GM19351 (cell line): ENCODE measurements around the gene LIMS2.

Experiments
- ATAC-seq: cut with Tn5 transposase; IDR thresholded peaks from one replicate; pipeline ENCODE4 v1.9.1; 2021; ENCODE audit warnings: mild to moderate bottlenecking, moderate library complexity; ENCODE audit not compliant: unreplicated experiment

Gene LIMS2

DNA sequence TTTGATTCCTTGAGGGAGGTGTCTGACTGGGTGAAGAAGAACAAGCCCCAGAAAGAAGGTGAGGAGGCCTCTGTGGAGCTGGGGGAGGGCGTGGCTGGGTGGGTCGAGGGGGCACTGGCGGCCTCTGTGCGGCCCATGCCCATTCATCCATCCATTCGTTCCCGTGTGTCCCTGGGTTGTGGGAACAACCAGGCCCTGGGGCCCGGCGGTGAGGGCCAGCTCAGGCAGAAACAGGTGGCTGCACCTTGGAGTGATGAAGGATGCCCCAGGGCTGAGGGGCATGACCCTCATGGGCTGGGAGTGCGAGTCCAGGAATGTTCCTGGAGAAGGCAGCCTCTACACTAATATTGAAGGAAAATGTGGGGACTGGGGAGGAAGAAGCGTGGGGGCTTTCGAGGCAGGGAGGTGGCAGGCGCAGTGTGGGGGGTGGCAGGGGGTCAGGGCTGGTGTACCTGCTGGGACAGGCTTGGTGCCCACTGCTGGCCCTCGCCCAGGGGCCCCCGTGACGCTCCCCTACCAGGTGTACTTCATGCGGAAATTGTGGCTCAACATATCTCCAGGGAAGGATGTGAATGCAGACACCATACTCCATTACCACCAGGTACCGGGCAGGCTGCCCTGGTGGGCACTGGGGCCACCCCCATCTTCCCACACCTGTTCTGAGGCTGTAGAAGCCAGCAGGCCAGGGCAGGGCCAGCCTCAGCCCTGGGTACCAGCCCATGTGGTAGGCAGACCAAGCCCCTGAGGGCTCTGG, 40.5 kb downstream of the LIMS2 start:
- ATAC-seq: no peak

DNA sequence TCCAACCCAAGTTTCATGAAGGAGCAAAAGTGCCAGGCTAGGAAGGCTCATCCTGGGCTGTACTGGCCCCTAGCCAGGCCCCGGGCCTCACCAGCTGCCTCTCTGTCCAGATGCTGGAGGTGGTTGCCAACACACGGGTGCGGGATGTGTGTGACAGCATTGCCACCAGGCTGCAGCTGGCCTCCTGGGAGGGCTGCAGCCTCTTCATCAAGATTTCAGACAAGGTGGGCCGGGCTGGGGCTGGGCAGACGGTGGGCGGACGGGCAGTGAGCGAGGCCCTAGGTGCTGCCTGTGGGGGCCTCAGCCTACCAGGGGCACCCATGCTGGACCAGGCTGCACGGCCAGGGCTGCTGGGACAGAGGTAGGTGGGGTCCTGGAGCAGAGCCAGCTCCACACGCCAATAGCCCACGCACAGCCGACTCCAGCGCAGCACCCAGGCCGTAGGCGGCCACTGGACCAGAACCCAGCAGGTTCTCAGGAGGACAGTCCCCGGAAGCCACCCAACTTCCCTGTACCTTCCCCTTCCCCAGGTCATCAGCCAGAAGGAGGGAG, 41.2 kb downstream of the LIMS2 start:
- ATAC-seq: no peak

DNA sequence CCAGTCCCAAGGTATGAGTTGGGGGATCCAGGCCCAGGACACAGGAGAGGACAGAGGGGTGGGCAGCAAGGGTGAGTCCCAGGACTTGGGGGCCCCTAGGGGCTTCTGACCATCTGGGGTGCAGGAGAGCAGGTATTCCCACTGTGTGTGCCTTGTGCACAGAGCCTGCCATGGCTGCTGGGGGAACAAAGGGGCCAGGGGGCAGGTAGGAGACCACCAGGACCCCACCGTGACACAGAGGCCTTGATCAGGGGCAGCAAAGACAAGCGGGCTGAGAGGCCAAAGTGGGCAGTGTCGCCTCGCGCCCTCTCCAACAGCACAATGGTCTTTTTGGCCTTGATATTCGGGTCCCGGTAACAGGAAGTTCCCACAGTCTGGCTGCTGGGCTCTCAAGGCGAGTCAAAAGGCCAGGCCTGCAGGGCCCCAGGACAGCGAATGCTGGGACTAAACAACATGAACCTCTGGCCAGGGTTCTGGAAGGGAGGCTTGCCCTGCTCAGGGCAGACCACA, 41.7 kb downstream of the LIMS2 start:
- no peak for ATAC-seq

DNA sequence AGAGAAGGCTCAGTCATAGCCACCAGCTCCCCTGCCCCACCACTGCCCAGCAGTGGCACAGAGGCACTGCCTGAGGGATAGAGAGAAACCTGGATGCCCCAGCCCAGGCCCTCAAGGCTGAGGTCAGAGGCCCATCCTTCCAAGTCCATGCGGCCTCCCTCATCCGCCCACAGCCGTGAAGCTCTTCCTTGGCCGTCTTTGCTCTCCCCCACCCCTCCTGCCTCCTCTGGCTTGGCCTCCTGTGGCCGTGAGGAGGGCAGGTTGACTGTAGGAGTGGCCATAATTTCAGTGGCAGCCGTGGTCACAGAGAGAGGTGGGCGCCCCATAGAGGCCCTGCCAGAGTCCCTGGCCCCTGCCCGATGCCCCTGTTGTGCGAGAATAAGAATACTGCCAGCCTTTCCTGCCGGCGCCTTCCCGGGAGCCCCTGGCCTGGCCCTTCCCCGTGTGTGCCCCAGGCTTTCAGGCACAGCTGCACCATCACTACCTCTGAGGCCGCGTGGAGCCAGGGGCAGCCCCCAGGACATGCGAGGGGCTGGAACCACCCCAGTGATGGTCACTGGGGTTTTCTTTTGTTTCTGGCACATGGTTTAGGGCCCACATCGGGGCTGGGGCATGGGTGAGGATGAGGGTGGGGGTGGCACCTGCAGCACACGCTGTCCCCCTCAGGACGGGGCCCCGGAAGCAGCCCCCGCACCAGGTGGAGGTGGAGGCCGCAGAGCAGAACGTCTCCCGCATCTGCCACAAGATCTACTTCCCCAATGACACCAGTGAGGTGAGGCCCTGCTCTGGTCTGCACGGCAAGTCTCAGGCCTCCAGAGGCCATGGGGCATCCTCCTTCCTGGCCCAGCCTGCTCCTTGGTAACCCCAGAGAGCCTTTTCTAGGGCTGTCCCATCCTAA, 42.5 kb downstream of the LIMS2 start:
- ATAC-seq: peak; percentile 66

DNA sequence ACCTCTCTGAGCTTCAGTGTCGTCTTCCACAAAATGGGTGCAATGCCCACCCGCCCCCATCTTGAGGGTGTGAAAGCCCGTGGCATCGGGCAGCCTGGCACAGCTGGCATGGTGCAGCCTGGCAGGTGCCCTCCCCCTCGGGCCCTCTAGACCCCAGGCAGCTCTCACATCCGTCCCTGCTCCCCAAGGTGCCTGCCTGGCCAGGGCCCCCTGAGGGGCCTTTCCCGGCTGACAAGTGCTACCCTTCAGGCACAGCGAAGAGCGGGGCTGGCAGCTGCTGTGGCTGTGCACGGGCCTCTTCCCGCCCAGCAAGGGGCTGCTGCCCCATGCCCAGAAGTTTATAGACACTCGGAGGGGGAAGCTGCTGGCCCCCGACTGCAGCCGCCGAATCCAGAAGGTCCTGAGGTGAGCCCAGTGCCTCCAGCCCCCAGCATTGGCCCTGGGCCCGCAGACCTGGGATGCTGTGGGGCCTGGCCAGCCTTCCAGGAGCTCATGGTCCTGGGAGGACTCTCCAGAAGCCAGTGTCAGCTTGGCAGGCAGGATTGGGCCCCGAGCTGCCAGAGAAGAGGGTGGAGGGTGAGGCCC, 43.2 kb downstream of the LIMS2 start:
- ATAC-seq: no peak

DNA sequence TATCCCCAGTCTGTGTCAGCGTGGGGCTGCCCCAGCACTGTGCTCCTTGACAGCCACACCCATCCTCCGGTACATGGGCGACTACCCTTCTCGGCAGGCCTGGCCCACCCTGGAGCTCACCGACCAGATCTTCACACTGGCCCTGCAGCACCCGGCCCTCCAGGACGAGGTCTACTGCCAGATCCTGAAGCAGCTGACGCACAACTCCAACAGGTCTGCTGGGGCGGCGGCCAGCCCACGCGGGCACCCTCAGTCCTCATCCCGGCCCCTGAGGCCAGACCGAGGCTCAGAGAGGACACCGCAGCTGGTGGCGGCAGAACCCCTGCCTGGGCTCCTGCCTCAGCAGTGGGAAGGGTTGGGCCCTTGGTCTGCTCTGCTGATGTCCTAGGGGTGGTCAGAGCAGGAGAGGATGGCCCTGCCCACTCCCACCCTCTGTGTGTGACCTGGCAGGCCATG, 43.8 kb downstream of the LIMS2 start:
- no peak for ATAC-seq

DNA sequence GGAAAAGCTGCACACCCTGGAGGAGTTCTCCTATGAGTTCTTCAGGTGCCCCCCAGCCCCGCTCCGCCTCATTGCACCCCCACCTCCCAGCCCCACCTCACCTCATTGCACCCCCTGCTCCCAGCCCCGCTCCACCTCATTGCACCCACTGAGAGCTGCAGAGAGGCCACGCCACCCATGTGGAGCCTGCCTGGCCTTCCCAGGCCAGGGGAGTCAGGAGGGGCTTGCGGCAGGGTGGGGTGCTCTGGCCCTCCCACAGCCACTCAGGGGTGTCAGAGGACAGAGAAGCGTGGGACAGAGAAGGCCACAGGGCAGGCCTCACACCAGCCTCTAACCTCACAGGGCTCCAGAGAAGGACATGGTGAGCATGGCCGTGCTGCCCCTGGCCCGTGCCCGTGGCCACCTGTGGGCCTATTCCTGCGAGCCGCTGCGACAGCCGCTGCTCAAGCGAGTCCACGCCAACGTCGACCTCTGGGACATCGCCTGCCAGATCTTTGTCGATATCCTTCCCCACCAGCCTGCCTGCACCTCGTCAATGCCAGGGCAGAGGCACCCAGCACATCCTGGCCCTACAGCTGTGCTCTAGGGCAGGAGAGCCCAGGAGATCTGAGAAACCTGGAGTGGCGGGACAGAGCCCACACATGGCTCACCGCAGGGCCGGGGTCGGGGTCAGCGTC, 44.3 kb downstream of the LIMS2 start:
- no peak for ATAC-seq

DNA sequence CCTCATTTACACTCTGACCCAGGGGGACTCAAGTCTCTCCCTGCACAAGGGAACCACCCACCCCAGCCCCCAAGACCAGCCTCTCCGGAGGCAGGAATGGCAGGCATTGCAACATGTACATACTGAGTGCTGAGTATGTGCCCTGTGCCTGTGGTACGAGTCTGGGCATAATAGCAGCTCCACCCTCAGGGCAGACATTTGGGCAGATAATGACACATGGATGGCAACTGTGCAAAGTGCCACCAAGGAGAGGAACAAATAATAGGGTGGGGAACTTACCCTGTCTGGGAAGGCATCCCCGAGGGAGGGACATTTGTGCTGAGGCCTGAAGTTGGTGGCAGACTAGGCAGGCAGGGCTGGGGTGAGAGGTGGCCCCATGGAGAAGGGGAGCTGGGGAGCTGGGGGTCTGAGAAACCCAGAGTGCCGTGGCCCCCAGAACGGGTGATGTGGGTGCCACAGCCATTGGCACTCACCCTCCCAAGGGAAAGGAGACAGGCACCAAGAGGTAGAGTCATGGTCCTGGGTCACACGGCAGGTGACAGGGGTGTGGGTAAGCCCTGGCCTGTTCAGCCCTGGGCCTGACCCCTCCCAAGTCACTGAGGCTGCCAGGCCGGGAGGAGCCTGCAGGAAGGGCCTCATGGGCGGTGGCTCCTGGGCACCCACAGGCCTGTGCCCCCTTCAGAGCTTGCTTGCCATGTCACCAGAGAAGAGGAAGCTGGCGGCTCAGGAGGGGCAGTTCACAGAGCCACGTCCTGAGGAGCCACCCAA, 45.0 kb downstream of the LIMS2 start:
- no peak for ATAC-seq

DNA sequence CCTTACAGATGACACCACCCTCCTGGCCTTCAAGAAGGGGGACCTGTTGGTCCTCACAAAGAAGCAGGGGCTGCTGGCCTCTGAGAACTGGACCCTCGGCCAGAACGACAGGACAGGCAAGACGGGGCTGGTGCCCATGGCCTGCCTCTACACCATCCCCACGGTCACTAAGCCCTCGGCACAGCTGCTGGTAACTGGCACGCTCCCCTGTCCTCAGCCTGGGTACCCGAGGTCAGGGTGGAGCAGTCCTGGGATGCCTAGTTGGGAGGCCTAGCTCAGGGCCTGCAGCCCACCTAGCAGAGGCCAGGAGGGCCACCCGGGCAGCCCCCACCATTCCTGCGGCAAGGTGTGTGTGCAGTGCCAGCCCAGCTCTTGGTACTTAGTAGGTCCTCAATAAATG, 45.7 kb downstream of the LIMS2 start:
- ATAC-seq: no peak

DNA sequence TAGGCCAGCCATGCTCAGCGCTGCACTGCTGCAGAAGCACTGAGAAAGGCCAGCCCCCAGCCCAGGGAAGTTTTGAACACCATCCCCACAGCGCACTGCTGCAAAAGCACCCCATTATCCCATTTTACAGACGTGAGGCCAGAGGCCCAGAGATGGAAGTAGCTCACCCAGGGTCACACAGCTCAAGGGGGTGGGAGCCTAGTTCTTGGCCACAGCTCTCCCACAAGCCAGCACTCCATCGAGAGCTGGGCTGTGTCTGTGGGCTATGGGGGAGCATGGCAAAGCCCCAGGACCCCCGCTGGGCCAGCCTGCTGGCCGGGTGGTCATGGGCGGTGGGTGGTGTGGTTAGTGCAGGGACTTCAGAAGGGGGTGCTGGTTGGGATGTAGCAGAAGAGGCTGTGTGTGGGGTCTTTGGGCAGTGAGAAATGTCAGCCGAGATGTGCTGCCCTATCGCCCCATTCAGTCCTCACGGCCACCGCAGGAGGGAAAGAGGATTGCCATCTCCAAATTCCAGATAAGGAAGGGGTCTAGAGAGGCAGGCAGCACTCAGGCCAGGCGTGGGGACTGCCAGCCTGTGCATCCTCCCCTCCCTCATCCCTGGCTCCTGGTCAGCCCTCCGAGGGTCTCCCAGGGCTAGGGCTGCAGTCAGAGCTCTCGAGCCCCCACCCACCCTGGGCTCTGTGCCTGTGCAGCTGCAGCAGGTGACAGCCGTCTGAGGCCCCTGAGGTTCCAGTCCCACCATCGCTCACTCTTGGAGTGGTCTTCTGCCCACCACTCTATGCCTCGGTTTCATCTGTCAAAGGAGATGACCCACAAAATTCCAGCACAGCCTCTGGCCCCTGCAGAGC, 46.3 kb downstream of the LIMS2 start:
- no peak for ATAC-seq

DNA sequence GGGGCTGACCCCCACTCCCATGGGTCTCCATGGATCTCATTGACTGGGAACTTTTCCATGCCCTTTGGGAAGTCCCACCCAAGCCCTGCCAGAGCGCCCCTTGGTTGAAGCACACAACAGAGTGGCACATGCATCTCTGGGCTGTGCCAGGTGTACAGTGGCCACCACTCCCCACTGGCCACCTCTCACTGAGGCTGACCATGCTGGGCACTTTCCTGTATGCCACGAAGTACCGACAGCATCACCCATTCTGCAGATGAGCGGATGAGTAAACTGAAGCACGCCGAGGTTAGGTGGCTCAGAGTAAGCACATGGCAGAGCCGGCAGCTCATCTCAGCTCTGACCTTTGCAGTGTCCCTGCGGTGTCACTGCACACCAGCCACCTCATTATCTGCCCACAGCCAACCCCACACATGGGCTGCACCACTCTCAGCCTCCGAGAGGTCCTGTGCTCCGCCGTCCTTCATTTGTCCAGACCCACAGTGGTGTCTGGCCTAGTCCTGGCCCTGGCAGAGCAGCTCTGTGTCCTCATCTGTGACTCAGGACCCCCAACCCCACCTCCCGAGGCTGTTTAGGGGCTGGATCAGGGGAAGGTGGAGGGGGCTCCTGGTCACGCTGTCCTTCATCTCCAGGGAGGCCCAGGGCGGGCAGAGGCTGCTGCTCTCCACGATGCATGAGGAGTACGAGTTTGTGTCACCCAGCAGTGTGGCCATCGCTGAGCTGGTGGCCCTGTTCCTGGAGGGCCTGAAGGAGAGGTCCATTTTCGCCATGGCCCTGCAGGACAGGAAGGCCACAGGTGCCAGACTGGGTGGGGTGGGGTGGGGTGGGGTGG, 47.4 kb downstream of the LIMS2 start:
- ATAC-seq: no peak

DNA sequence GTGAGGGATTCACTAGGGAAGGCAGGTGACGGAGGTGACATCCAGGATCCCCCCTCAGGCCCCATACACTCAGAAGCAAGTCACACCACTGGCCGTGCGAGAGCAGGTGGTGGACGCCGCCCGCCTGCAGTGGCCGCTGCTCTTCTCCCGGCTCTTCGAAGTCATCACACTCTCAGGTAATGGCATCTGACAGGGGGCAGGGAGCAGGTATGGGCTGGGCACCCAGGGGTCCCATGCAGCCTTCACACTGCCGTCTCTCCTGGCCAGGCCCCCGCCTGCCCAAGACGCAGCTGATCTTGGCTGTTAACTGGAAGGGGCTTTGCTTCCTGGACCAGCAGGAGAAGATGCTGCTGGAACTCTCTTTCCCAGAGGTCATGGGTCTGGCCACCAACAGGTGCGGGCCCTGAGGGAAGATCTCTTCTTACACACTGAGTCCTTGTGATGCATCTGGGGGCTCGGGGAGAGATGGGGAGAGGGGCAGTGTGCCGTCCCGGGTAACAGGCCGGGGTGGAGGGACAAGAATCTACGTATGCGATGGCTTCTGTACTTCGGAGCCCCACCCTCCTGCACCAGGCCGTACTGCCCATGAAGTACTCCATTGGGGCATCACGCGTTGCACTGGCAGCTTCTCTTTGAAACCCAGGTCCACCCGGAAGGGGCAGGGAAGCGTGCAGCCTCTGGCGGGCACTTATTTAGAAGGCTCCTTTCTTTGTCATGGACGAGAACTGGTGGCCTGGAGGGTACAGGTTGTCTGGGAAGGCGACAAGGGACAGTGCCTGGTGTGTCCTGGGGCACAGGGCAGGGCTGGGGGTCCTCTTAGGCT, 48.2 kb downstream of the LIMS2 start:
- no peak for ATAC-seq

DNA sequence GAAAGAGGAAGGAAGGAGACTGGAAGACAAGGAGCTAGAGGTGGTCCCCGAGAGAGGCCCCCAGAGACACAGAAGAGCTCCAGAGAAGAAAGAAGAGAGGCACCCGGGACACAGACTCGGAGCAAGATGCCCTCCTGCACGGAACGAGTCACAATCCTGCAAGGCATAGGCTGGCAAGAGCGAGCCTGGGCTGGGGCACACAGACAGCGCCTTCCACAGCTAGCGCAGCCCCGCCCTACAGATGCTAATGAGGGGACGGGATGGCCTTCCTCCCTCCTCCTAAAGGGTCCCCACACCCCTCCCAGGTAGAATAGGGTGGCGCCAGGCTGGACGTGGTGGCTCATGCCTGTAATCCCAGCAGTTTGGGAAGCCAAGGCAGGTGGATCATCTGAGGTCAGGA, 49.2 kb downstream of the LIMS2 start:
- ATAC-seq: no peak

DNA sequence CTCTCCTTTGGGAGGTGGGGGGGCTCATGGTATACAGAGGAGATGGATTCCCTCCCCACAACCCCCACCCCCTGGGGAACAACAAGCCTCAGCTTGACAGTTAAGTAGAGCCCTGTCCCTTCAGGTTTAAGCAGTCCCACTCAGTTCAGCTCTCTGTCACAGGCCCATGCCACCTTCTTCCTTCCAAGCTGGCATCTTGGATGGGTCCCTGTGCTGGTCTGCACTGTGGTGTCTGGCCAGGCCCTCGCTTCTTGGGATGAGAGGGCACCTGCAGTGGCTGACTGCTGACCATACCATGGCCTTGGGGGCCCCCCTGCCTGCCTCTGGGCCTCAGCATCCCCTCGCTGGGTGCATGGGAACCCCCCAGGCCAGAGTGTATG, 49.8 kb downstream of the LIMS2 start:
- no peak for ATAC-seq

DNA sequence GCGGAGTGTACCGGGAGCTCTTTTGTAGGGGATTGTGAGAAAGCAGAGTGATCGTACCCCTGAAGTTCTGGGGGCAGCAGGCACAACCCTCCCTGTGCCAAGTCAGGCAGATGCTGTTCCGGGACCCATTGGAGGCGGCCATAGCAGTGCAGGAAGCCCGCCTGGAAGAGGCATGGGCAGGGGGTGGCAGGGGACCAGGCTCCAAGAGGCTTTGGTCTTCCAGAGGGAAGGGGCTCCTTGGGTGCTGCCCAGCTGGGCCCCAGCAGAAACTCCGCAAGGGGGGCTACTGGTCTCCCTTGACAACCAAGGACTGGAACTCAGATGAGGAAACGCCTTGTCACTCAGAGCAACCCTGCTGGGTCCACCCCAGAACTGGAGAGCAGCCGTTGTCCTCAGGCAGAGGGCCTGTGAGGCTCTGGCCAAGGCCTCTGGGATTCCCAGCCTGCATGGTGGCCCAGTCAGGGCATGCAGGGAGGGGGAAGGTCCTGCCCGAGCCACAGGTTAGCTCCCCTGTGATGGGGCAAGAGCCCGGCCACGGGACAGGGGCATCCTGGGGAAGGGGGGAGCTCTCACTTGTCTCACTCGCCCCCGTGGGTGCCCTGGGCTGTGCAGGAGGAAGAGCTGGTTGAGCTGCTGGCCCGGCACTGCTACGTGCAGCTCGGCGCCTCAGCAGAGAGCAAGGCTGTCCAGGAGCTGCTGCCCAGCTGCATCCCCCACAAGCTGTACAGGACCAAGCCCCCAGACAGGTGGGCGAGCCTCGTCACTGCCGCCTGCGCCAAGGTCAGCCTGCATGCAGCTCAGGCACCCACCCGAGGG, 50.4 kb downstream of the LIMS2 start:
- ATAC-seq: no peak

DNA sequence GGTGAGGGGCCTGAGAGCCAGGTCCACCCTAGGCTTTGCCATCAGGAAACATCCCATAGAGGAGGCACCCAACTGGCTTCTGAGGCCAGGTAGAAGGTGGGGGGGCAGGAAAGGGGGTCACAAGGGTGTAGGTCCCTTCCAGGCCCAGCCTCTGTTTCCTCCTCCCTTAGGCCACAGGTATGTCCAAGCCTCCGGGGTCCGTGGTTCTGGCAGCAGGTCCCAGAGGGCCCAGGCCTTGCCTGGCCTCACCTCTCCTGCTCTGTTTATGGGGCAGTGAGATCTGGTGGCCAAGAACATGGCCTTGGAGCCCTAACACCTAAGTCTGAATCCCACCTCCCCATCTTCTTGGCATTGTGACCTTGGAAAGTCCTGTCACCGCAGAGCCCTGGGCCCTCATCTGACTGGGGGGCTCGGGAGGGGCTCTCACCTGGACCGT, 51.0 kb downstream of the LIMS2 start:
- no peak for ATAC-seq
